Ishikawa (cell line): ENCODE results near the gene KLHL34.

Experiments
- CEBPB ChIP-seq: IDR thresholded peaks from 2 replicates; pipeline ENCODE4 v1.6.1; 2012
- CREB1 ChIP-seq: IDR thresholded peaks from 2 replicates; pipeline ENCODE4 v1.6.1; 2012; ENCODE audit warnings: low read depth
- EGR1 ChIP-seq: IDR thresholded peaks from 2 replicates; pipeline ENCODE4 v1.6.1; 2012
- EP300 ChIP-seq: IDR thresholded peaks from 2 replicates; pipeline ENCODE4 v1.6.1; 2012; ENCODE audit warnings: borderline replicate concordance
- MAX ChIP-seq: IDR thresholded peaks from 2 replicates; pipeline ENCODE4 v1.6.1; 2012
- RAD21 ChIP-seq: IDR thresholded peaks from 2 replicates; pipeline ENCODE4 v1.6.1; 2012; ENCODE audit warnings: low read depth
- REST ChIP-seq: IDR thresholded peaks from 2 replicates; pipeline ENCODE4 v1.6.1; 2012; ENCODE audit warnings: low read depth, mild to moderate bottlenecking
- TAF1 ChIP-seq: IDR thresholded peaks from 2 replicates; pipeline ENCODE4 v1.6.1; 2012; ENCODE audit warnings: low read depth, mild to moderate bottlenecking
- TEAD4 ChIP-seq: IDR thresholded peaks from 2 replicates; pipeline ENCODE4 v1.6.1; 2012
- YY1 ChIP-seq: IDR thresholded peaks from 2 replicates; pipeline ENCODE4 v1.6.1; 2012; ENCODE audit warnings: low read depth

GRCh38 chrX:21616386-21616785, 41.7 kb downstream of the KLHL34 start:
- TF ChIP-seq YY1: no peak
- no peak for TF ChIP-seq EP300
- no peak for TF ChIP-seq TEAD4
- no peak for TF ChIP-seq REST
- no peak for TF ChIP-seq RAD21
- no peak for TF ChIP-seq MAX
- TF ChIP-seq CEBPB: no peak
- no peak for TF ChIP-seq EGR1
- TF ChIP-seq TAF1: no peak
- TF ChIP-seq CREB1: no peak
